NCI-H146 treated with DMSO at 0.1 percent for 48 hours (cell line): ENCODE measurements around the gene FYN.

Experiments
- DNase-seq: peaks from one replicate; lab custom pipeline; 2025; ENCODE audit not compliant: unreplicated experiment; lab: John Stamatoyannopoulos, UW

Gene FYN

DNA sequence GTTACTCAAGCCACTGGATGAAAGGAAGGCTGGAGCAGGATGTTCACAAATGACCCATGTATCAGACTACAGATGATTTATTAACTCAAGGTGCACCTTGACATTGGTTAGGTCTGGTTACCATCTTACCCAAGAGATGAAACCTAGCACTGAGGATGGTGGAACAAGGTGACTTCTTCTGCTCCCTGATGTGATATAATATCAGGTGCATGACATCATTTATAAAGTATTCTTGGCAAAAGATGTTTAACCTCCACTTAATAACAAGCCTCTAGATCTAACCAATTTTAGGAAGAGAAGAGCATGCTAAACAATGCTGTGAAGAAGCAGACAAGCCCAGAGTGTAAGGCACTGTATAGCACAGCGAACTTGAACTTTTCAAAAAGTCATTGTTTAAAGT is 100.9 kb downstream of the FYN start:
- DNase-seq, result no peak

DNA sequence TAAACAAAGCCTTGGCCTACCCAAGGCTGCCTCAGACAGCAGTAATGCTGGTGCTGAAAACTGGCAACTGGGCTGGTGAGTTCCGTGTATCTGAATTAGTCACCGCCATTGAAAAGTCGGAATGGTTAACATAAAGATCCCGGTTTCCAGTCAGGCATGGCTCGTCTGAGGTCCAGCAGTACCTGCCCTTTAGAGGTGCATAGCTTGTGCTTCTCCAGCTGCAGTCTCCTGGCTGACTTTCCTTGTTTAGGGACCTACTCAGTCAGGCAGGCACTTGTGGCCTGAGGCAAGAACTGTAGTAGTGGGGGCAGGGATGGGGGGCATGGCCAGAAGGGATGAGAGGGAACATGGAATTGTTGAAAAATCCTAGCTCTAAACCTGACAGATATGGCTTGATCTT is 101.6 kb downstream of the FYN start:
- no peak for DNase-seq

DNA sequence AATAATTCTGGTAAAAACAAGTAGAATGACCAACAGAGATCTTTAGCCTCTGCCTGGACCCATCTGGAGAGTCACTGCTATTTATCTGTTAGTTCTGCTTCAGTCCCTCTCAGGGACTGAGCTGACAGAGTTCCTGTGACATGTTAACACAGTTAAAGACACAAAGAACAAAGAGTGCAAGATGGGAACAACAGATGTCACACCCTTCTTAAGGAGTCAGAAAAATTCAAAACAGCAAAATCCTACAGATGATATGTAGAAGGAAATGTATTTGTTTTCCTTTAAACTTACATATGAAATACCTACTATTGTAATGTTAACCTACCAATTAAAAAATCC is 102.2 kb downstream of the FYN start:
- DNase-seq, result no peak

DNA sequence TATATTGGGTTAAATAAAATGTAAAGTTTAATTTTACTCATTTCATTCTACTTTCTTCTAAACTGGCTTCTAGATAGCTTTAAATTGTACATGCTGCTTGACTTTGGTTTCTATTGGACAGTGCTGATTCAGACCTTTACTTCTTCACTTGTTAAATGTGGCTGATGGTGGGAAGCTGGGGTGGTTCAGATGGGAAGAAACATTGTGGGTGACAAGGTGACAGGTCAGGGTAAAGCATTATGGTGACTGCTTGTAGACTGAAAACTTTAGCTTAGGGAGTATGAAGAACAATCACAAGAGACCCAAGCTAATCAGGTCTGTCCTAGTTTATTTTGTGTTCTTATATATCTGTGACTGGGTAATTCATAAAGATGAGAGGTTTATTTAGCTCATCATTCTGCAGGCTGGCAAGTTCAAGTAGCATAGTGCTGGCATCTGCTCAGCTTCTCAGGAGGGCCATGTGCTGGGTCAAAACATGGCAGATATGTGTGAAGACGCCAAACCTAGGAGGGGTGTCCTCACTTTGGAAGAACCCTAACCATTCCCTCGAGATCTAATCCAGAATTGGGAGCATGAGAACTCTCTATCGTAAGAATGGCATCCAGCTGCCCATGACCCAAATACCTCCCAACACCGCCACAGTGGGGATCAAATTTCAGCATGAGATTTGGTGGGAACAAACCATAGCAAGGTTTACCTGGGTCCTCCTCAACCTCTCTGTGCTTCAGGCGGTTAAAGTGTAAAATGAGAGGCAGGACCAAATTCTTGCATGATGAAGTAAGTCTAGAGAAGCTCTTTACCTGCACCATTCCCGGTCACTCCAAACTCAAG is 102.8 kb downstream of the FYN start:
- no peak for DNase-seq

DNA sequence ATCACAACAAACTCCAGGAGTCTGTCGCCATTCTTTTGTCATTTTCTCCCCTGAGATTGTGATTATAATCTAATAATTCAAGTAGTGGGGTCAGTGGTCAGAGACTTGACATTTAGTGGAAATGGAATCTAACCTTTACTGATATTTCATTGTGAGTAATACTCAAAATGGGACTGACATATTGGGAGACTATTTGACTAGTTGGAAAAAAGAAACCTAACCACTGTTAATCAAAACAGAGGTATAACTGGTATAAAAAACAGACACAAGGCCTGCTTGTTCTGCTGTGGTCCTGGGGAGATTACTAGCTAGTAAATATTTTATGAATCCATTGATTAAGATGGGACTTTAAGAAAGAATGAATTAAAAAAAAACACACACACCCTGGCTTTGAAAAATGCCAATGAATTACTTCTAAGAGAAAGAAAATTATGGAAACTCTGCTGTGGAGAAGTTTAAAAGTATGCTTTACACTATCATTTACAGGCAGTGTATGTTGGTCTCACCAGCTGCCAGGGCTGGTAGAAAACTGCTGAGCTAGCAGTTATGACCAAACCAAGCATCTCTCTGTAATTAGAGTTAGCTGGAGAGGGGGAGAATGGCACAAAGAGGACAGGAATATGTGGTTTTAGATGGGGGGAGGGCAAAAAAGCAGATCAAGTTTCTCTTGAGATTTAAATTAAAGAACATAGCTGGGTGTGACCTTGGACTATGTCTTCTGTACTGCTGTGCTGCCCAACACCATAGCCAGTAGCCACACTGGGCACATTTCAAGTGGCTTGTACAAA is 103.7 kb downstream of the FYN start:
- DNase-seq, result no peak

DNA sequence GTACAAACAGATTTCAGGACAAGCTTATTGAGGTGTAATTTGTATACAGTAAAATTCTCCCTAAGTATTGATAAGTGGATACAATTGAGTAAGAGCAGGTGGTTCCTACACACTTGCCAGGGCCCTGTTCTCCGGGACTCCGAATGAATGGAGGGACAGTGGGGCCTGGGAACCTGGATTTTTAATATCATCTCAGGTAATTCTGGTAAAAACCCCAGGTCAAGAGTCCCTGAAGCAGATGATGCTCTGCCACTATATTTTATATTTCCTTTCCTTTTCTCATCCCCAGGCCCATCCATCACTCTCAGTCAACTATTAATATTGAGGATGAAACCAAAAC is 104.9 kb downstream of the FYN start:
- no peak for DNase-seq

DNA sequence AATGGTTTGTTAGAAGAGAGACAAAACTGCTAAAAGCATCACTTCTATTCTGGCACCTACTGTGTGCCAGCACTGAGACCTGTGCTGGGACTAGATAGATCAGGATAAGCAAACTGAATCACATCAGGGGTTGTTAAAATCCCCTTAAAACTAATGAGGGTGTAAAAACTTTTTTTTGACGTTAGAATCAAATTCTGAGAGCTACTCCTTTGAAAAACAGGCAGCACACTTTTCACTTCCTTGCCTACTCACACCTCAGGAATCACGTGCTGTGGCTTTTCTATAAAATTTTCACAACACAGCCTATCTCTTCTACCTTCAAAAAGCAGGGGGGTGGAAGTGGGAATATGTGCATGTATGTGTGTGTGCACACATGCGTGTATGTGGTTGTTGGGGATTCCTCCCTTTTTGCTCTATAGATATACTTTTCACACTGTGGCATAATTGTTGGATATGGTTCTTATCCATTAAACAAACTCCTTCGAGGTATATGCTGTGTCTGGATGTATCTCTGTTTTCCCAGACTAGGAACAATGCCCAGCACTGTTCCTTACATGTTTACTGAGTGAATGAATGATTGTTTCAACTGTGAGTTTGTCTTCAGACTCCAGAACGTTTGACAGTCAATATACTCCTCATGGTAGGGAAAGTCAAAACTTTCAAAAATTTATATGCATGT is 105.4 kb downstream of the FYN start:
- no peak for DNase-seq

DNA sequence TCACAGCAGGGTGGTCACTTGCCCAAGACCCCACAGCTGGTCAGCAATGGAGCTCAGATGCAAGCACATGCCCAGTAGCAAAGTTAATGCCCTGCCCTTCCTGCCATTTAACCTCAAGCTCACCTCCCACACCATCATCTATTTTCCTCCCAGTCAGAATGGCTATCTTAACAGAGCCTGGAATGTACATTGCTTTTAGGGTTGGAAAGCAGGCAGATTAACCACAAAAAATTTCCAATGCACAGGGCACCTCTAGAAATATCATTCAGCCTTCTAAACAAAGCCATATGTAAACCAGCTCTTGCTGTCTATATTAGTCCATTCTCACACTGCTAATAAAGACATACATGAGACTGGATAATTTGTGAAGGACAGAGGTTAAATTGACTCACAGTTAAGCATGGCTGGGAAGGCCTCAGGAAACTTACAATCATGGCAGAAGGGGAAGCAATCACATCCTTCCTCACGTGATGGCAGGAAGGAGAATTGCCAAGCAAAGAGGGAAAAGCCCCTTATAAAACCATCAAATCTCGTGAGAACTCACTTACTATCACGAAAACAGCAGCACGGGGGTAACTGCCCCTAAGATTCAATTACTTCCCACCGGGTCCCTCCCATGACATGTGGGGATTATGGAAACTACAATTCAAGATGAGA is 106.9 kb downstream of the FYN start:
- DNase-seq, result no peak

DNA sequence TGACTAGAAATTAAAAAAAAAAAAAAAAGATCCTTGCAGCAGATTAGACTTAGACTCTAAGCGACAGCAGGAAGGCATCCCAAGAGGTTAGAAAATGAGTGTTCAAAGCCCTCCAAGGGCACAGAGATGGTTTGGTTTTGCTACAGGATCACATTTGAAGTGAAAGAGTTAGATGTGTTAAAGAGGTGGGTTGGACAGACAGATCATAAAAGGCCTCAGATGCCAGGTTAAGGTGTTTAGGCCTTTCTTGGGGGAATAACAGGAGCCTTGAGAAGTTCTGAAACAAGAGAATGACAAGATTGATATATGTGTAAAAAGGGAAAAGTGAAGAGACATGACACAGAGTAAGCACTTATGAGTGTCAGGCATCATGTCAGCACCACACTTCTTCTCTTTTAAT is 107.5 kb downstream of the FYN start:
- no peak for DNase-seq

DNA sequence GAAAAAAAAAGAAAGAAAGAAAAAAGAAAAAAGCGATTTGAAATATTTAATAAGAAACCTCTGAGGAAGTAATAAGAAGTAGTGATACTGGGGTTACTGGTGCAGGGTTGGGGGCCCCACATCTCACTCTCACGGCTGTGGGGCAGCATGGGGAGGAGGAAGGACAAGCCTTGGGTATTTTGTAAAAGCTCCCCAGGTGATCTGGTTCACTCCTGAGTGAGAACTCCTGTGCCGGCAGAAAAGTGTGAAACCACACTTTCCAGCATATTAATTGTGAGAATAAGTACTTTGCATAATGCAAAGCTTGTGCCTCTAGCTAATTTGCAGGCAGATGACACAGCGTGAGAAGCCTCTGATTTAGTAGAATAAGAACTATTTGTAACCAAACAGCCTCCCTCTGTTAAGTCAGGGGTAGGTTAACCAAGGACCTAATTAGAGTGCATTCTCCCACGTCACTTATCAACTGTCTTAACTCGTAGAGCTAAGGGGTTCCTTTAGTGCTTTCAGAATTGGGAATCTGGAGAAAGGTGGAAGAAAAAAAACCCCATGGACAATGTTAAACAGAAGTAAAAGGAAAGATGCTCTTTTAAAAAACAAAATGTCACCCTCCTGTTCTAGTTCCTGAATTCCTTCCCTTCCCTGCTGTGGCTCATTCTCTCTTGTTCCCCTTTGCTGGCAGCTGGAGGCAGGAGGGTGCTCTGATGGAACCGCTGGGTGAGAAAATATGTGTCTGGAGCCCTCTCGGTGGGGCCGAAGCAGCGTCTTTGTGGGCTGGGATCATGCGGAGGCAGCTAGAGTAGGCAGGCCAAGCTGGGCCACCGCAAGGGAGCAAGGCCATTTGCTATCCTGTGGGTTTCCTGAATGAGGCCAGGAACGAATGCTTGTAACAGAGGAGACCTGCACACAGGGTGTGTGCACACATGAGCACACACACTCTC is 108.7 kb downstream of the FYN start:
- DNase-seq, result no peak

DNA sequence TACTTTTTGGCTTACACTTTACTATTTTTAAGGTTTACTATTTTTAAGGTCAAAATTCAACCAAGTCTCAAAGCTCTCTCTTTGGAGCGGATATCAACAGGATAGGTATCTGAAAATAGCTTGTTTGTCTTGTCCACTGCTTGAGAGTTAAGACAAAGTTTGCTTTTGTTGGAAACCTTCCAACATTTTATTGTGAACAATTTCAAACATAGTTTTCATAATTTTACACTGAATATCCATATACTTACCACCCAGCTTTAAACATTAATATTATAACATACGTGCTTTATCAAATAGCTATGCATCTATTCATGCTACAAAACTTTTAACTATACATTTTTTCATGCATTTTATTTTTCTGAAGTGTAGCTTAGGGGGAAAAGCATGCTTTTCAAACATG is 109.9 kb downstream of the FYN start:
- no peak for DNase-seq

DNA sequence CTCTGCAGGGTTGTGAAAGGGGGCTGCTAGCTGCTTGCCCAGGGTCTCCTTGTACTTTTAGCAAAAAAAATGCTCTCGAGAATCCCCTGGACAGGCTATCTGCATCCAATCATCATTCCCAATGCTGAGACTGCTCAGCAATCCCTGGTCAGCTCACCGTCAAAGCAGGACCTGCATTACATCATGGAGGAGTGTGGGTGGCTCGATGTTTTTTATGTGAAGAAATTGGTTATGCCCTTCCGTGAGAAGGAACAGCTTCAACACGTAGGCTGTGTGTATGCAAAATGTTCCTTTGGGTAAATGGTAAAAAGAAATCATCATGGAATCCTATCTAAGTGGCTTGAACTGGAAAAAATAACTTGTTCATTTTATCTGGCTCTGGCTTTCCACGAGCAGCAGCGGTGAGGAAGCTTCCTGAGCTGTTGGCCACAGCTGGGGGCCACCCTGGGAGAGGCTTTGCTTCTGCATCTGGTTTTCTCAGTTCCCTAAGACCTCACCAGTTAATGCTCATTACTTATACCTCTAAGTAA is 111.4 kb downstream of the FYN start:
- no peak for DNase-seq

DNA sequence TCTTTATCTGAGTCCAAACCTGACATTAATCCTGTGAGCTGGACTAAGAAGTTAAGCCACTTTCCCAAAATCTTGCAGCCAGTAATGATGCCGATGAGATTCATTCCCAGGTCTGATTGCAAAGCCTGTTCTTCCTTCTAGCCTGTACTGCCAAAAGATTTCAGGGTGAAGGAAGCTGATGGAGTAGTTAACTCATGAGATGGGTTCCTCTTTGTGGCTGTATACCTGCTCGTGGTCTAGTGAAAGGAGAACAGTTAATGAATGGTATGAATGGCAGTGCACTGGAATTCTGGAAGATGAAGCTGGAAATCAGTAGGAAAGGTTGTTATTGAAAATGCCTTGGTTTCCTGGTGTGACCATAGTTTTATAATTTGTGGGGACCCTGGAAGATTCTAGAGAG is 112.0 kb downstream of the FYN start:
- DNase-seq, result no peak

DNA sequence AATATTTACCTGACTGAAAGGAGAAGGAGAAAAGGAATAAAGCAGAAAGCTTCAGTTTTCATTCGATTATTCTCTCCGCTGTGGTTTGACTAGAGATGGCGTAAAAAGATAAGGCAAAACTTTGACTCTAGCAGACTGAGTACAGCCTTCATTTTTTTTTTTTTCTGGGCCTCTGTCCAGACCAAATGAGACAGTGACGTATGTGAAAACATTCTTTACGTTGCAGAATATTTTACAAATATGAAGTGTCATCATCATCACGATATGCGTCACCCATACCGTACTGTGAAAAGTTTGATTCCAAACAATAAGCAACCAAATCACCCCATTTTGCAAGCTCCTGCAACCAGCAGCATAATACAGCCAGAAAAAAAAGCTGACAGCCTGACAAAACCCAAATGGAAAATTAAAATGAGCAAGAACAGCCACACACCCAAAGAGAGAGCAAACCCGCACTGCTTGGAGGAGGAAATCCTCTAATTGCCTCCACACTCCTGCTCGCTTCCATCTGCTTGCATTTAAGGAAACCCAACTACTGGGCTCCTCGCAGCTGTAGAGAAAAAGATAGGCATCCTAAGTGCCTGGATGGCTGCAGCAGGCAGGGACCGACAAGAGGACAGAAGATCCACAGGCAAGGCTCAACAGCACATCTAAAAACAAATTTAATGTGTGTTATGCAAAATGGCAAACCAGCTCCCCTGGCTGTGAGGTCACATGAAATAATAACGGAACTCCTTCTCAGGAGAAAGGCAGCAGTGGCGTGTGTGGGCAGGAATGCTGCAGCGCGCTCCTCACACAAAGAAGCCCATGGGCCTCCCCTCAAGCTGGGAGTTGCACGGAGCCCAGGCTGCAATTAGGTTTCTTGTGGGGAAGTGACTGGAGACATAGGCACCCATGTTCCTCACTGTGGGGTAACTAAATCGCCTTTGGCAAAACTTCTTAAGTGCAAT is 113.1 kb downstream of the FYN start:
- DNase-seq, result no peak

DNA sequence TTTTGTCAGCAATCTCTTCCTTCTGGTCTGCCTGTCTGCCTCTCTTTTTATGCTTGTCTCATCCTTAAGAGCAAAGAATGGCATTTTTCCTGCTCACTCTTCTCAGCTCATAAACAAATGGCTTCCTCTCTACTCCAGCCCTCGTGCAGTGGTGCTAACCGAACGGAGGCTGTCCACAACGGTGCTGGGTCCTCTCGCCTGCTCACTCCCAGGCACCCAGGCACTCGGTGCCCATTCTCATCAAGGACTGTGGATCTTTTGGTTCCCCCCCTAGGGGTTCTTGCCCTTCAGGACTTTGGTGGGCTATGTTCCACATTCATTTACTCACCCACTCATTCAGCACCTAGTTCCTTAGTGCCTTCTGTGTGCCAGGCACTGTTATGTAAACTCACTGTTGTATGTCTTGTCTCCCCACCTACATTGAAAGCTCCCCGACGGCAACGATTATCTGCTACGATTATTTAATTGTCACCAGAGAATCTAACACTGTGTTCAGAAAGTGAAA is 113.9 kb downstream of the FYN start:
- no peak for DNase-seq

DNA sequence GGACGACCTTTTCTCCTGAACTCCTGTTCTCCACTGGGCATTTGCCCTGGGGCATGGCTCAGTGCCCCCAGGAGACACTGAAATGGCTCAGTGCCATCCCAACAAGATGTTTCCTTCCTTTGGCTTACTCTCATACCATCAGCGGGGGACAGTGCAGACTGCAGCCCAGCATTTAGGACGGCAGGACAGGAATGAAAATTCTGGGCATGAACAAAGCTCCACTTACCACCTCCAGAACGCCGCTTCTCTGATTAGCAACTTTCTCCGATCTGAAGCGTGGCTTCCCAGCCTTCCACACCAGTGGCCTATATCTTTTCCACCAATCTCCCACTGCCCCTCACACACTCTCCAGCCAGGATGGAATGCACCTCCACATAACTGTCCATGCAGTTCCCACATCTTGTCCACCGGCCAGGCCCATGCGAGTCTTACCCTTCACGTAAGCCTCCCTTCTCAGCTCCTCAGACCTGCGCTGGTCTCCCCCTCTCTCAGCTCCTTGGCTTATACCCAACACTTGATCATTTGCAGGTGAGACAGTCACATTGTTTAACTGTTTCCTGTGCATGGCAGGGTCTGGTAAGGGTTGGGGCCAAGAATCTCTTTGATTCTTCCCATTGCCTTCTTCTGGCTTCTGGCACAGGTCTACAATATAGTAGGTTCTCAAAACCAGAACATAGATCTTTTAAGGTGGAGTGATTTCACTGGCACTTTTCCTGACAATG is 114.5 kb downstream of the FYN start:
- no peak for DNase-seq

DNA sequence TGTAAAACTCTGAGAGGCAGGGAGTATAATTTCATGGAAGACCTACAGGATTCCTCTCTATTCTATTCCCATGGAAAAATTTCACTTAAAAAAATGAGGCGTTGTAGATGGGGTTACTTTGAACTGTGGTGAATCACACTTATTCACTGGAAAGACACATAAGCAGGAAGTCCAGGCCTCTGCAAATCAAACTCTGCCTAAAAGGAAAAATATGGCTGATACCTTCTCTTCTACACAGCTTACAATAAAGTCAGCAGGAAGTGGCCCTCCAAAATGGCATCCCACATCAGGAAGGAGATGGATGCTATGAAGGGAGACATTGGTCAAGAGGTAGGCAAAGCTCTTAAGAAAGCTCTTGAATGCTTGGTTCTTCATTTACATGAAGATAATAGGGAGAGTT is 115.9 kb downstream of the FYN start:
- no peak for DNase-seq

DNA sequence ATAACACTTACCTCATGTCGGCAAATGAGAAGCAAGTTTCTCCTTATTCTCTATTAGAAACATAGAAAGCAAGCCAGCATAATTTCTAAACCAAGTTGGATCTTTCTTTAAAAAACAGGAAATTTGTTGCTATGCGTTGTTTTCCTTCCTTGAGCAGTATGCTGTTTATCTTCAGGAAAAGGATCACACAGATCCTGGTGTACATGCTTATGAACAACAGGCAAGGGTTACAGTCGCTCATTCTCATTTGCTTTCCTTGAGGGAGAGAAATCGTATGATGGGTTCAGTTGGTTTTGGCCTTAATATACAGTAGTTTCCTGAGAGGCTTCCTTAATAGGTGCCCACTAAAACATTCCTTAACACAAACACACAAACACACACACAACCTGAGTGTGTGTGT is 118.8 kb downstream of the FYN start:
- DNase-seq, result no peak
